Prostate gland (tissue), 2 donors: Measurements from ENCODE around the gene THSD7A.

Experiments
- CTCF ChIP-seq, 4 experiments: fragments of 200-600 bp in 2 of 4; fragments of 450-650 bp in 2 of 4; sonication (generic) in 2 of 4; IDR thresholded peaks; 1 replicate in 3 of 4; 2 replicates in 1 of 4; pipeline ENCODE4 v1.5.1; 2016 to 2019; ENCODE audit warnings: antibody characterized with exemption in 4 of 4, mild to moderate bottlenecking in 2 of 4, moderate library complexity in 2 of 4
- POLR2A ChIP-seq: fragments of 450-650 bp; IDR thresholded peaks from one replicate; pipeline ENCODE4 v1.6.1; 2016; ENCODE audit warnings: antibody characterized with exemption, mild to moderate bottlenecking

DNA sequence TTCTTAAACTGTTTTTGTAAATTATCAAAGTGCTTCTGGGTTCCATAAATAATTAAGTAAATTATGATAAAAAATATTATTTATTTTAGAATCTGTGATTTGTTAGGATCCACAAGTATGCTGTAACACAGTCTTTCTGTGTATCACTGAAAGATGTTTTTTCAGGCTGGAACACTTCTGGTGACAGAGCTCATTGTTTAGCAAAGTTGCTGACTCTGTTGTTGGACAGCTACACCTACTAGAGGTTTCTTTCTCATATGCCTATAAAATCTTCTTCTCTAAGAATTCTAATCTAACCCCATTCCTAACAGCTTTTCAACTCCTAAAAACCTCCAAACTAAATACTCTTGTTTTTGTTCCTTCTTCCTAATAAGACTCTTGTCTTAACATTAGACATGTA is 176.8 kb downstream of the THSD7A start:
- TF ChIP-seq POLR2A (no peak), CTCF (IDR thresholded peaks at IDR 0.05) (no peak)
